HL-60/S4 treated with phorbol 12-myristate 13-acetate at 8.2 ng/mL for 4 days and 3 days (cell line): ENCODE measurements around the gene SNX25.
"Not testable (repeated sequence)": the region's sequence is repeated elsewhere in the genome, so short reads cannot be mapped to it uniquely, and the experiment has no call there.

Experiments
- in situ Hi-C: fragments of 300-500 bp; cut with MboI; formaldehyde crosslinking; loops from 2 replicates; pipeline ENCODE4 v1.15.0; 2022; ENCODE audit warnings: low sequenced_read_pairs

SNX25 gene

DNA sequence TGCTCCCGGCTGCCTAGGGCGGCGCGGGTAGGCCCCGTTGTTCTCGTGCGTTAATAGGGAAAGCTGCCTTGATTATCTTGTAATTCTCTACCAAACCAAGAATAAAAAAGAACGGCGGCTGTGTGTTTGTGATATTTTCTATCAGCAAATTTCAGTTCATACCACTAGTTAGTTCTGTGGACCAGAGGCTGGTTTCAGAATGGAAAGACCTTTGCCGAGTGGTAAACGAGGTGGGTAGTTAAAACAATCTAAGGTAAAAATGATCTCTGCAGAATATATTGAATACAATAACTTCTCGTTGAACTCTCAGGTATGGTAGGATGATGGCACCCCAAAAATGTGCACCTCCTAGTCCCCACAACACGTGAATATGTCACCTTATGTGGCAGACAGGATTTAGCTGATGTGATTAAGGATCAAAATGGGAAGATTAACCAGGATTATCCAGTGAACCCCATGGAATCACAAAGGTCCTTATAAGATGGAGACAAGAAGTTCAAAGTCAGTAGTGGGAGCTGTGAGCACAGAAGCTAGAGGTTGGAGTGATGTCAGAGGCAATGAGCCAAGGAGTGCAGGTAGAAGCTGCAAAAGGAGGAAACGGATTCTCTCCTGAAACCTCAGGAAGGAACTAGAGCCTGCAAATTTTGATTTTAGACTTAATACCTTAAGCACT lies 5.0 kb upstream of the SNX25 start:
- in situ Hi-C loops, result no loop called here

DNA sequence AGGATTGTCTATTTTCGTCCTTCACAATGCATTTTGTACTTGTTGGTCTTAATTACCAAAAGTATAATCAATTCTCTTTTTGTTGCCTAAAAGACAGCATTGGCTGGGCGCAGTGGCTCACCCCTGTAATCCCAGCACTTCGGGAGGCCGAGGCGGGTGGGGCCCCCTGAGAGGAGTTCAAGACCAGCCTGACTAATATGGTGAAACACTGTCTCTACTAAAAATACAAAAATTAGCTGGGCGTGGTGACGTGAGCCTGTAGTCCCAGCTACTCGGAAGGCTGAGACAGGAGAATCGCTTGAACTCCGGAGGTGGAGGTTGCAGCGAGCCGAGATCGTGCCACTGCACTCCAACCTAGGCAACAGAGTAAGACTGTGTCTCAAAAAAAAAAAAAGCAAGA lies 4.3 kb upstream of the SNX25 start:
- in situ Hi-C loops, result not testable (repeated sequence)

DNA sequence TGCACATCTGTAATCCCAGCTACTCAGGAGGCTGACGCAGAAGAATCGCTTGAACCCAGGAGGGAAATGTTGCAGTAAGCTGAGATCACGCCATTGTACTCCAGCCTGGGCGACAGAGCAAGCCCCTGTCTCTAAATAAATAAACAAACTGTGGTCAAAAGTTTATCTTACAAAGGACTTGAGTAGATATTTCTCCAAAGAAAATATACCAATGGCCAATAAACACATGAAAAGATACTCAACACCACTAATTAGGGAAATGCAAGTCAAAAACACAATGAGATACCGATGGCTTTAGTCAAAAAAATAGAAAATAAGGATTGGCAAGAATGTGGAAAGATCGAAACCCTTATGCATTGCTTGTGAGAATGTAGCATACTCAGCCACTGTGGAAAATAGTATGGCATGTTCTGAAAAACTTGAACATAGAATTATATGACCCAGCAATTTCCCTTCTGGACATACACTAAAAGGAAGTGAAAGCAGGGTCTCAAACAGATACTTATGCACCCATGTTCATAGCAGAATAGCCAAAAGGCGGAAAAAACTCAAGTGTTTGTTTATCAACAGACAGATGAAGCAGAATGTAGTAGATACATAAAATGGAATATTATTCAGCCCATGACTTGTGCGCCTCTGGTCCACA lies 3.6 kb upstream of the SNX25 start:
- in situ Hi-C loops, result no loop called here

DNA sequence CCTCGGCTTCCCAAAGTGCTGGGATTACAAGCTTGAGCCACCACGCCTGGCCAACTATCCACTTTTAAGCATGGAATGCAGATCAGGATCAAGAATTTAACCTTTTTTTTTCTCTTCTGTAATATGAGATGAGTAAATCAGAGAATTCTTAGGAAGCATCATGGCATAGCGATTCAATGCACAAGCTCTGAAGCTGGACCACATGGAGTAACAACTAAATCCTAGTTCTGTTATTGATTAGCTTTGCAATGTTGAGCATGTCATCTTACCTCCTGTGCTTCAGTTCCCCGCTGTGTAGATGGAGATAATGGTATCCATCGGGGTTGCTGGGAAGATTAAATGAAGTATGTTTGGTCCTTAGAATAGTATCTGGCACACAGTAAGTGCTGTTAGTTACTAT lies 1.9 kb upstream of the SNX25 start:
- in situ Hi-C loops, result no loop called here

DNA sequence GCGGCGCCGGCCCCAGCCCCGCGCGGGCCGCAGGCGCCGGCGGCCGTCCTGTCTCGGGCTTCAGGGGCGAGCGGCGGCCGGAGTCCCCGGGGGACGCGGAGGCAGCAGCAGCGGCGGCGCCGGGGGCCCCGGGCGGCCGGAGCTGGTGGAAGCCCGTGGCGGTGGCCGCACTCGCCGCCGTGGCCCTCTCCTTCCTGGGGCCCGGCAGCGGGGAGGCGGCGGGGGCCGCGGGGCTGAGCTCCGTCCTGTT lies 379 bp downstream of the SNX25 start:
- in situ Hi-C loops, result not testable (repeated sequence)

DNA sequence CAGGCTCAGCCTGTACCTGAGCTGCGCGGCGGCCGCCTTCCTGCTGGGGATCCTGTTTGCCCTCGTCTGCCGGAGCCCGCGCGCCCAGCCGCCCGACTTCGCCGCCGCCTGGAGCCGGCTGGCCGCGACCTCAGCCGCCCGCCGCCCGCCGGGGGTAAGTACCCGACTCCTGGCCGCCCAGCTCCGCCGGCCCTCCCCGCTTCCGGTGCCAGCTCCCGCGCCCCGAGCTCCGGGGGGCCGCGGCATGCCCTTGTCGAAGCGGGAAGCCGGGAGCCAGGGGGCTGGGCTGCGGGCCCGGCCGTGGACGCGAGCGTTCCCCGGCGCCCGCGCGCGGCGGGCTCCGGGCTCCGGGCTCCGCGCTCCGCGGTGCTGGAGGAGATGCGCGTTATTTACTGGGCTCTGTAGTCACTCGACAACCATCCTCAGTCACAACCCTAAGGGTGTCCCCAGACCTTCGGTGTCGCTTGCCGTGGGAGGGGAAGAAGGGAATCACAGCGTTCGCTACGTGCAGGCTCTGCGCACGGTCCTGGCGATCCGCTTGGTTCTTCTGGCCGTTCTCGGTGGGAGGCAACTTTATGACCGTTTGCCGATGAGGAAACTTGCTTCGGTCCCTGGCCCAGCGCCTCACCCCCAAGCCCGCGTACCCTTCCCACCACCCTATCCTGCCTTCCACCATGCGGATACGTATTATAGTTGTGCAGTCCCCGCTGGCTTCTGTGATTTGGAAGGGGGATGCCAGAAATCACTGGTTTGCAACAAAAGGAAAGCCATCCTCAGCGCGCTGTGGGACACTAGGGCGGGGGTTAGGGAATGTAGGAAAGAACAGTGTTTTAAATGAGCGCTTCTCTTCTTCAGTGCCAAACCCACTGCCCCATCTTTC lies 944 bp downstream of the SNX25 start:
- in situ Hi-C loops, result no loop called here

DNA sequence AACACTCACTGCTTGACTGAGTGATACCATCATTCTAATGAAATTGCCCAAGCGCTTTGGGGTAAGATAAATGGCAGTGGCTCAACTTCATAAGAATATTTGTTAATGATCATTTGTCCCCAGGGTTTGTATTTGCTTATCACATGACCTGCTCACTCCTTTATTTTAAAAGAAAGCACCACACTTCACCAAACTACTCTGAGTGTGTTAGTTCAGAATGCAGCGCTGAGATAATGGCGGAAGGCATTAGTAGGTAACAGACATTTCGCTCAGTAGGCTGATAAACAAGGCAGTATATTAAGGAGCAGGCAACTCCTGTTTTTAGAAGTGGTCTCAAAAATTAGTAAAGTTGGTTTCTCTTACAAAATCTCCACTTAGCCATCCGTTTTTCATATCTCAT lies 1.6 kb downstream of the SNX25 start:
- in situ Hi-C loops, result no loop called here

DNA sequence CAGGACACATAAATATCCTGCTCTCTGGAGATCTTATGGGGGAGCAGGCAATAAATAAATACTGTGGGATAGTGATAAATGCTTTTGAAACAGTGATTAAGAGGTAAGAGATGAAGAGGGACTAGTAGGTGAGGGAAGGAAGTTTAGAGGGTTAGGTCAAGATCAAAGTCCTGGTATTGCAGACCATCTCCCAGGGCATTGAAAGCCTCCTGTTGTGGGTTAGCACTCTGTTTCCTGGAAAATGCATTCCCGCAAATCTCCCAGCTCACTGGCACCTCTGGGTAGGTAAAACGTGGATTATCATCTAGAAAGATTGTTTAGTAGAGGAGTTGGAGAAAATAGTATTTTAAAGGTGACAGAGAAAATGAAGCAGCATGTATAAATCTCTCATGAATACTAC lies 2.2 kb downstream of the SNX25 start:
- in situ Hi-C loops, result no loop called here

DNA sequence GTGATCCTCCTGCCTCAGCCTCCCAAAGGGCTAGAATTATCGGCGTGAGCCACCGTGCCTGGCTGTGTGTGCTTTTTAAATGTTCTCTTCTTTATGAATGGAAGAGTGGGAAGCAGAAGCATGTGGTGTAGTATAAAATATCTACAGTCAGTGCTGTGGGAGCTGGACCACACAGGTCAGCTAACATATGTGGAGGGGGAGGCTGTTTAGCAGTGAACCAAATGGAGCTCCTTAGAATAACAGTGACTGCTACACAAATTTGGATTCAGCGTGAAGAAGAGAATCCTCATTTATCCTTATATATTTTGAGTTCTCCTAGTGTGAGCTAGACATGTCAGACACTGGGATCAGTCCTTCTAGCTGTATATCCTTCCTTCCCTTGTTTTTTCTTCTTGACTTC lies 3.2 kb downstream of the SNX25 start:
- in situ Hi-C loops, result no loop called here

DNA sequence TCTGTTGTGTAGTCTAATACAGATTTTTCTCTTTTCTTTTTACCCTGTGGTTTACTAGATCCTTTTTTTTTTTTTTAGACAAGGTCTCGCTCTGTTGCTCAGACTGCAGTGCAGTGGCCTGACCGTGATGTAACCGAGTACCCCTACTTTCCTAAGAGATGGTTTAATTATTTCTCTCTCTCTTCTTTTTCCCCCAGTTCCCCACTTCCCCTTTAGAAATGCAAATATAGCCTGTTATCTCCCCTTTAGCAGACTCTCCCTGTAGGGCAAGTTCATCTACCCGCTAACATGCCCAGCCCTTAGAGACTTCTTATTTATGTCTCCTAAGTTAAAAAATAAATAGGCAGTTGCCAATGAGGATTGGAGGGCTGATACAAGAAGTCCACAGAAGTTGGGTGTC lies 4.5 kb downstream of the SNX25 start:
- in situ Hi-C loops, result no loop called here

DNA sequence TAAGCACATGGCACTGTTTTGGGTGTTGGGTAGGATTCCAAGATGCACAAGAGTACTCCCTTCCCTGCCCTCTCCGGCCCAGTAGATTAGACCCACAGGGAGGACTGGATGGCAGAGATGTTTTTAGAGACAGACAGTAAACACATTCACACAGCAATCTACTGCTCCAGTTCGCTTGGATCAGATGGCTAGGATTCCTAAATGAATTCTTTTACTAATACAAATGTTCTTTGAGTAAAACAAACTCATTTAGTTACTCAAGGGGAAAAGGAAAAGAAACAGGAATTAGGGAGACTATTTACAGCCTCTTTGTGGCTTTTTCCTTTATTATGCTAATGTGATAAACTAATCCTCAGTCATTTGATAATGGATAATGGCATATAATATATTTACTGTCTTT lies 5.9 kb downstream of the SNX25 start:
- in situ Hi-C loops, result no loop called here

DNA sequence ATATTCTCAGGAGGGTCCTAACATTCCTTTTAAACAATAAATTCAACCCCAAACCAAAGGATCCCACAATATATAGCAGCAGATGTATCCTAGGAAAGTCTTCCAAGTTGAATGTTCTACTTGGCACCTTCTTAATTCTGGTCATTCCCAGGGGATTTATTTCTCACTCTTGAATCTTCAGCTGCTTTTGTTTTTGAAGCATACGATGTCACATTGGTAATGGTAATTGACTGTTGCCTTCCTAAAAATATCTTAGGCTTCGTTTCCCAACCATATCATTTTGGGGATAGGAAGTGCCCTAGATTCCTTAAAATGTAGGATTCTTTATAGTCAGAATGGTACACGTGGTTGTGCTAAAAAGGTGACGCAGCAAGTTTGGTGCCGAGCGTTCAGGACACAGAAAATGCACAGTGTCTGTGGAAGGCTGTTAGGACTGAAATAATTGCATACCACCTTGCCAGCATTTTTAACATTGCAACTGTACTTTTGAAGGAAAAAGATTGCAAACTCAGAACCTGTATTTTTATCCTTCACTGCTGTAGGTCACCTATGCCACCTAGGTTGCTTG lies 8.1 kb downstream of the SNX25 start:
- in situ Hi-C loops, result no loop called here

DNA sequence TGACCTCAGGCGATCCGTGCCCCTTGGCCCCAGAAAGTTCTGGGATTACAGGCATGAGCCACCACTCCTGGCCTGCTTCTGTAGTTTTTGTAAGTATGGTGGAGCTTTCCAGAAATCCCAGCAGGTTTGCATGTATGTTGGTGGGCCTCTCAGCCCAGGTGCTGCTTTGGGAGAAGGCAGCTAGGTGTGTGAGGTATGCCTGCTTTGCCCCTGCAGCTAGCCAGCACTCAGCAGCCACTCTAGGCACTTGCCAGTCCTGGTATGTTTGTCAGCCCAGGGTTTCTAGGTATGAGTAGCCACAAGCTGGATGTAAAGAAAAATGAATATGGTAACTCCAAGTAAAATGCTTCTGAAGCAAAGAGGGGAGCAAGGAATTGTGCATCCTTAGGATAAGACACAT lies 8.9 kb downstream of the SNX25 start:
- in situ Hi-C loops, result no loop called here

DNA sequence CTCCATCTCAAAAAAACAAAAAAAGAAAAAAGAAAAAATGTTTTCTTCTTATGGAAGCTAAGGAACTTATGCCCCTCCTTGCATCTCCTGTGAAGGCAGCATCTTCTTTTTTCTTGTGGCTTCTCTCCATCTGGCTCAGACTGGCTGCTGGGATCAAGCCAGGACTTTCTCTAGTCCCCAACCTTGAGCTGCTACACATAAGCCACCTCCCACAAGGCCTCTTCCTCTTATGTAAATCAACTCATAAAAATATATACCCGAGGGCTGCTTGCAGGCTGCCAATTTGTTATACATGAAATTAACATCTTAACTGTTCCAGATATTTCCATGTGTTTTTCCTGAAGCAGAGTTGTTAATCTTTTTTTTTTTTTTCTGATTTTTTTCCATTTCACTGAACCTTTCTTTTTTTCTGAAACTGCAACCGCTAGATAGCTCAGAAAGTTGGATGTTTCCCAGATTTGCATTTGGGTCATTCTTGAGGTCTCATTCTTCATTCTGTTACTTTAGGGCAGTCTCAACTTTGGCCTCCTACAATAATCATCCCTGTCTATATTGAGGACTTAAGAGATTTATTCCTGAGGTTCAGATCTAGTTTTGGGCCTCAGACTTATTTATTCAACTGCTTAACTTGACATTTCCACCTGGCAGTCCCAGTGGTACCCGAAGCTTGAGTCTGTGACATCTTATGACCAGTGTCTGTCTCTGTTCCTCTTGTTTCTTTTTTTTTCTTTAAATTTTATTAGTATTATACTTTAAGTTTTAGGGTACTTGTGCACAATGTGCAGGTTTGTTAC lies 10.3 kb downstream of the SNX25 start:
- in situ Hi-C loops, result no loop called here

DNA sequence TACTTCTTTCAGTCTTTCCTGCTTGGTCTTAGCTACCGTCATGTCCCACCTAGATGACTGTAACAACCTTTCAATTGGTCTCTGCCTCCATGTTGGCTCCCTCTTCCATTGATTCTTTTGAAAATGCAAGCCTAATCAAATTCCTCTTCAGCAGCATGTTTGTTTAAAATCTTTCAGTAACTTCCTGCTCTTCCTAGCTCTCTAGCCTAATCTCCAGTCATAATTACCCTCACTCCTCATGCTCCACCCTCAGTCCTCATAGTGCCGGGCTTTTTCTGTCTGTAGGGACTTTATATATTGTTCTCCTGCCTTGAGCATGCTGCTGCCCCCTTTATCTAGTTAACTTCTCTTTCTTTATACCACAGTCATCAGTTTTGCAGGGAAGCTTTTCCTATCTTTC lies 12.1 kb downstream of the SNX25 start:
- in situ Hi-C loops, result no loop called here

DNA sequence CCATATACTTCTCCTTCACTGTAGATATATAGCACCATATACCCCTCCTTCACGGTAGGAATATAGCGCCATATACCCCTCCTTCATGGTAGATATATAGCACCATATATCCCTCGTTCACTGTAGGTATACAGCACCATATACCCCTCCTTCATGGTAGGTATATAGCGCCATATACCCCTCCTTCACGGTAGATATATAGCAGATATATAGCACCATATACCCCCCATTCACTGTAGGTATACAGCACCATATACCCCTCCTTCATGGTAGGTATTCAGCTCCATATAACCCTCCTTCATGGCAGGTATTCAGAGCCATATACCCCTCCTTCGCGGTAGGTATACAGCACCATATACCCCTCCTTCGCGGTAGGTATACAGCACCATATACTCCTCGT lies 12.5 kb downstream of the SNX25 start:
- in situ Hi-C loops, result no loop called here

DNA sequence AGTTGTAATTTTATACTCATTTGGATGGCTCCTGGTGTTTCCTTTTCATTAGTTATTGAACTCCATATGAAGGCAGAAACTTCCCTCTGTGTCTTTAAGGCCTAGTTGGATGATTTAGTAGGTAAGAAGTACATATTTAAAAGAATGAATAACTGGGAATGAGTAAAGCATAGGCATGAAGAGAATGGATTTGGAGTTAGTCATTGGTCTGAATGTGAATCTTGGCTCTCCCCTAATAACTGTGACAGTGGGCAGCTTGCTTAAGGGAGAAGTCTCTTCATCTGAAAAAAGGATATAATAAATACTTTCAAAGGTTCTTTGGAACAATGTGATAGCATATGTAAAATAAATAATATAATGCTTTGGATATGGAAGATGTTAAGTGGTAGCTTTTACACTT lies 13.2 kb downstream of the SNX25 start:
- in situ Hi-C loops, result no loop called here

DNA sequence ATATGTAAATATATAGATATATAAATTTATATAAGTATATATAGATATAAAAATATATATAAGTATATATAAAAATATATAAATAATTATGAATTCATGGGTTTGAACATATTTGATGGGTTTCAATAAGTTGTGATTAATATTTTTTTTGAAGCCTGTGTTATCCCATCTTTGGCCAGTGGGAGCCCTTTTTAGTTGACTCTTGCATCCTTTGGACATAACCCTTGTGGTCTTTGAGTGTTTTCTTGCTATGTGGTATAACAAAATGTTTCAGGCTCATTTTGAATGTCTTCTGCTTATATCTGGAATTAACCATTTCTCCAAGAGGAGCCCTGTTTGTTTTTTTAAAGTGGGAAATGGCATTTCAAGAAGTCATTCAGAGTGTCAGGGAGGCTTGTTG lies 15.2 kb downstream of the SNX25 start:
- in situ Hi-C loops, result no loop called here

DNA sequence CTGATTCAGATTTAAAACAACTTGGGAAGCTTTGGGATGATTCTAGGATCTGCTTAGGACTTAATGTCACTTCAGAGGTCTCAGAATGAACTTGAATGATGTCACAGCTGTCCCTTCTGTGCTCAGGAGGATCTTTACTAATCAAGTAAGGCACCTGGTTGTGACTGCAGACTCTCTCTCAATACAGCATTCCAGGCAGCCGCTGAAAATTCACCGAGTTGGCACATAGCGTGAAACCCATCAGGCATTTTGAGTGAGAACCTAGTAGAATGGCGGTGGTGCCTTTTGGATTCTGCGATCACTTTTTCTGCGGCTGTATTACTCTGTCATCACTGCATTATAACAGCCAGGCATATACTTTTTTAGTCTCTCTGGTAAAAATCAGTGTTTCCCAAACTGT lies 16.5 kb downstream of the SNX25 start:
- in situ Hi-C loops, result no loop called here

DNA sequence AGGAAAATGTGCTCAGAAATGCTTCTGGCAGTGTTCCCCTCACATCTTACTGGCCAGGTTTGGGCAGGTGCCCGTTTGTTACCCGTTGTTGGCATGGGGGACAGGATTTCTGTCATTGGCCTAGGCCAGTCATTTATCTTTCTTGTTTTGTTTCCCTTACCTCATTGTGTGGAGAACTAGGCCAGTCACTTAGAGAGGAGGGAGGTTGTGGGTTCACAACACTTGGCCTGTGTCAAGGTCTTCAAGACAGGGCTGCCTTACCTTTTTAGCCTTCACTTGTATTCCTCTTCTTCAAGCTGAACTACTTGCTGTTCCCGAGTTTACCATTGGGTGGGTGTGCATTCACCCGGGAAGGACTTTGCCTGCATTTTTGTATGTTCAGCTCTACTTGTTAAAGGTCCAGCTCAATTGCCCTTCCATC lies 17.7 kb downstream of the SNX25 start:
- in situ Hi-C loops, result no loop called here

DNA sequence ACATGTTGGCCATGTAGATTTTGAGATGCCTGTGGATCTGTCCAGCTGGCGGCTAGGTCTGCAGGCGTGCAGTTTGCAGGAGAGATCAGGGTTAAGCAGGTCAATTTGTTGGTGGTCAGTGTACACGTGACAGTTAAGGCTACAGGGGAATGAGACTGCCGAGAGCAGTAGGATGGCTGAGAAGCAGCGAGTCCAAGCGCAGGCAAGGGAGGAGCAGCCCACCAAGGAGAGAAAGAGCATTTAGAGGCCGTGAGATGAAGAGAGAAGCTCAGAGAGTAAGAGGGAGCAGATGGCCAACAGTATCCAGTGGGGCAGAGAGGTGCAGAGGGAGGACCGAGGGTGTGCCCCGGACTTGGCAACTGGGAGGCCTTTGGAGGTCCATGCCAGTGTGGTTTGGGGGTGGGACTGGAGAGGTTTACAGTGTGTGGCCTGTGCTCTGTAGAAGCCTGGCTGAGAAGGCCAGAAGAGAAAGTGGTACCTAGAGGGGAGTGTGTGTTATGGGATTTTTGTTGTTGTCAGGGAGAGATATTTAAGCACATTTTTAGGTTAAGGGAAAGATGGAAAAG lies 18.4 kb downstream of the SNX25 start:
- in situ Hi-C loops, result no loop called here
